Stomach (tissue), 4 donors: Measurements from ENCODE around the gene NTHL1.

Experiments used
- CTCF ChIP-seq, 7 experiments: fragments of 450-650 bp in 4 of 7; fragments of 200-600 bp in 3 of 7; sonication (generic) in 3 of 7; IDR thresholded peaks; one replicate each; pipeline ENCODE4 v1.5.1; 2016 to 2019; ENCODE audit warnings: antibody characterized with exemption in 7 of 7, control low read depth in 2 of 7, mild to moderate bottlenecking in 1 of 7
- EP300 ChIP-seq: sonication (generic); formaldehyde crosslinking; IDR thresholded peaks from one replicate; pipeline ENCODE4 v1.6.1; 2017; ENCODE audit warnings: antibody characterized with exemption
- POLR2A ChIP-seq, 4 donors: fragments of 450-650 bp; IDR thresholded peaks; one replicate each; pipeline ENCODE4 v1.6.1; 2016; ENCODE audit warnings: antibody characterized with exemption in 4 of 4, control low read depth in 2 of 4, mild to moderate bottlenecking in 1 of 4, moderate library complexity in 1 of 4
- POLR2AphosphoS5 ChIP-seq, 3 donors: sonication (generic); formaldehyde crosslinking; IDR thresholded peaks; one replicate each; pipeline ENCODE4 v1.6.1; 2016; ENCODE audit warnings: antibody characterized with exemption in 3 of 3

DNA sequence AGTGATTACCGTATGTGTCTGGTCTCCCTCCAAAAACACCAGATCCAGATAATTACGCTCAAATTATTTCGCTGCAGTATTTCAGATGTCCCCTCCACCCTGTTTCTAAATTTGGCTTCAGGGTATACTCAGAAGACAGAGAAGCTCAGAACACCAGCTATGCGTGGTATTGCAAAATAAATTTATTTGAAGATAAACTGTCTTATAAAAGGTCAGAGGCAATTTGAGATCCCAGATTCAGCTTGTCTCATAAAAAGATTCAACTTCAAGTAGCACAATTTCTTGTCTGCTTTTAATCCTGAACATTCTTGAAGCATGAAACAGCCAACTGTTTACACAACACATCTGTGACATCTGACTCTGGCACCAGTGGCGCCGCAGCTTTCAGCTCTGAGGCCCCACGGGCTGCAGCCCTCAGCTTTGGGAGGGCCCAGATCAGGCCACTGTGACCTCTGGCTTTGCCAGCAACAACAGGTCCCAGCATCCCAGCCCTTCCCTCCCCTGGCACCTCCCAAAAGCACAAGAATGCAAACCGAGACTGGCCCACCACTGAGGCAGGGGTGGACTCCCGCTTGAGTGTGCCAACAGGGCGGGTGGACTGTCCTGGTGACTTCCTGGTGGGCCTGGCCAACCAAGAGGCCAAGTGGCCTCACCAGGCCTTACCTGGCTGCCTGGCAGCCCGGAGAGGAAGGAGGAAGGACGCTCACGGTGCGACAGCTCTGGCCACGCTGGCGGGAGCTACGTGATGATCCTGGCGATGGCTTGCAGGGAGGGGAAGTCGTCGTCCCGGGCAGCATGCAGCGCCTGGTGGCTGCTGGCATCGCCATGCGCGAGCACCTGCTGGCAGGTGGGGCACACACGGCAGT lies 49.9 kb downstream of the NTHL1 start:
- TF ChIP-seq POLR2AphosphoS5 (IDR thresholded peaks at IDR 0.05) = no peak
- no peak for TF ChIP-seq EP300
- TF ChIP-seq CTCF (IDR thresholded peaks at IDR 0.05) = no peak
- TF ChIP-seq POLR2A (IDR thresholded peaks at IDR 0.05) = no peak
